GM12875 (cell line): ENCODE data around the gene ARL6IP4.

Source experiments
- H3K4me3 ChIP-seq: one replicate; pipeline ENCODE4 v1.5.1; 2011; ENCODE audit warnings: low read depth, low read length, control low read depth
- CTCF ChIP-seq: IDR thresholded peaks from 2 replicates; pipeline ENCODE4 v1.5.1; 2011; ENCODE audit warnings: low read depth, mild to moderate bottlenecking, control low read depth, inconsistent platforms, low read length, moderate library complexity, borderline replicate concordance; ENCODE audit not compliant: insufficient read depth

ARL6IP4 gene

GRCh38 chr12:123027726-123028445 is 47.4 kb downstream of the ARL6IP4 start:
- no peak for TF ChIP-seq CTCF
- H3K4me3 ChIP-seq, result no peak overlapping the region

- TF ChIP-seq CTCF, result no peak
- H3K4me3 ChIP-seq, result no peak overlapping the region
Observed at GRCh38 chr12:123028475-123028874, 48.0 kb downstream of the ARL6IP4 start.

- no peak overlapping the region for H3K4me3 ChIP-seq
- TF ChIP-seq CTCF, result no peak
Observed at GRCh38 chr12:123029550-123029949, 49.1 kb downstream of the ARL6IP4 start.

- no peak for TF ChIP-seq CTCF
Observed at GRCh38 chr12:123030686-123031085, 50.2 kb downstream of the ARL6IP4 start.

GRCh38 chr12:123031171-123031845 is 50.8 kb downstream of the ARL6IP4 start:
- no peak overlapping the region for H3K4me3 ChIP-seq
- no peak for TF ChIP-seq CTCF

More at GRCh38 chr12:123030686-123031085, 50.2 kb downstream of the ARL6IP4 start:
- H3K4me3 ChIP-seq, result no peak overlapping the region
